Measurements from ENCODE around the gene JARID2.

DNA sequence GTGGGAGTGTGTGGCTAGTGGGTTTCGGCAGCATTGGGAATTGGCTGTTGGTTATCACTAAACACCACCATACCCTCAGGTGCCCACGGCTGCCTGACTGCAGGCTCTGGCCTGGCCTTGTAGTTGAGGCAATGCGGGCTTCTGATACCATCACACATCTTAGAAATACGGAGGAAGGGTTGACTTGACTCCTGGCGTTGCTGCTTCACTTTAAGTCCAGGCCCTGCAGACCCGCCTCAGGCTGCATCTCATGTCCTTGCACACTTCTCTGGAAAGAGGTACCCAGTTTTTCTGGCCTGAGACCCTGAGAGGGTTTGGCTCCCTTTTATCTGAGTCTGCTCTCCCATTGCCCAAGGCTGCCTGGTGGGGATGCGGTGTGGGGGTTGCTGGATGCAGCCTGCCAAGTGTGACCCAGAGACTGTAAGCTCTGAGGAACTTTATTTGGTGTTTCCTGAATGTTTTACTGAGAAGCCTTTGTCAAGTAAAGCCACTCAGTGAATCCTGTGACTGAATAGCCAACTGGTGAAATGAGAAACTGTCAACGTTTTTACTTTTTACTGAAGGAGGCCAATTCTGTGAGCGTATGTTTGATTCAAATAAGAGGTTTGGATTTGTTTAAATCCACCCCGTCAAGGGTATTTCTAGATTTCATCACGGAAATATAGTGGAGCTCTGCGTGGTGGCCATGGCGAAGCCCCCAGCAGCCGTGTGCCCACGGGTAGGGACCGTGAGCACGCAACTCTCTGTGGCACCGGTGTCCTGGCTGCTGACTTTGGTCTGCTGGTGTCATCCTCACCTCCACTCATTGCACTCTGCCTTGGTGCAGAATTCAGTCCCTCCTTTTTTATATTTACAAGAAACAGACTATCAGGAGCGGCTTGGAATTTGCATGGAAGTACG, 256.8 kb downstream of the JARID2 start:
- TF ChIP-seq CTCF (conservative IDR thresholded peaks at IDR 0.05; ENCODE audit: low read length) = no peak
- no peak for TF ChIP-seq EZH2phosphoT487 (IDR thresholded peaks at IDR 0.05; ENCODE audit: borderline replicate concordance, low read depth, low read length)
